CD4-positive, alpha-beta T cell treated with Interleukin-21 for 1 hour (primary cell): ENCODE data around the gene HOXD13.

Source experiments
- DNase-seq: peaks from one replicate; pipeline ENCODE4 v3.0.0-alpha.2; 2020

The HOXD13 gene

DNA sequence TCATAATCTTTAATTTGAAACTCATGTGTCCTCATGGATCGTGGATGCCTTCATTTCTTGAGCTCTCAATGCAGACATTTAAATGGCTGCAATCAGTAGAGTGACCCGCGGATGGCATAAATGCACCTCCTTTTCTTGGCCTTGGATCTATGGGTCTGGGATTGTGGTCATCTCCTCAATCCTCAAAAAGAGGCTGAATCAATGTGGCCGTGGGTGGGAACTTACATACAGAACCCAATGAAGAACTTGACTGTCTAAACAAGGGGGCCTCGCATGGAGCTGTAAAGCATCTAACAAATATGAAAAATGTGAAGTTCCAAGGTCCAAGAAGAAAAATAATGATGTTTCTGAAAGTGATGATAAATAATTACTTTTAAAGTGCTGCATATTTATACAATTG lies 2.9 kb downstream of the HOXD13 start:
- no peak for DNase-seq

- DNase-seq = no peak
These were observed 3.9 kb downstream of the HOXD13 start for GRCh38 chr2:176096243-176096985.

DNA sequence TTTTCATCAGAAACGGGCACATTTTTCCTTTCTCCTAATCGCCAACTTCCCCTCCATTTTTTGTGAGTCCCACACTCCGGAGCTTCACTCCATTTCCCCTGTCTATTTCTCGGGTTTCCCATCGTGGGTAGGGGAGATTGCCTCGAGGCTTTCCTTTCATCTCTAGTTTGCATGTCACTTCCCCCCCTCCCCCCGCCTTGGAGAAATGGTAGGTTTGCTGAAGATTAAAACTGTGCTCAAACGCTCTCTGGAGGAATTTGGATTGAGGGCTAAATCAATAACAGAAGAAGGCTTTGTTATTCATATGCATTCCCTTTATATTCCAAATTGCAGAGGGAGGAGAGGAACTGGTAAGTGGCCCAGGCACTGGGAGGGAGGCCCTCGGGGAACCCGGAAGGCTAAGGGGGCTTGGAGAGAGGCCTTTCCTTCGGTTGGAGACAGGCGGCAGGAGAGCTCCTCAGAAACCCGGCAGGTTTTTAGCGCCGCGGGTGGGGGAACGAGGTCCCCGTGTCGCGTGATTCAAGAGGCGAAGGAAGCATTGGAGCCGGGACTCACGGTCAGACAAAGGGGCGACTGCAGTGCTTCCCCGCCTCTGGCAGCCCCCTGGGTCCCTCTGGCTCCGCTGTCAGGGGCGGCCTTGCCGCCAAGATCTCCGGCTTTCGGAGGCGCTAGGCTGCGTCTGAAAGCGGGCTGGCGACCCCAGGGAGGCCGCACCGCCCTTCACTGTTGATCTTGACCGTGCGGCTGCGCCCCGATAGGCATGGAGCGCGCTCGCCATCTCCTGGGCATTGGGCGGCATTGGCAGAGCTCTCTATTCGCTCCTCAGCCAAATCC lies 4.7 kb downstream of the HOXD13 start:
- DNase-seq = peak; percentile 58

- no peak for DNase-seq
These were observed 5.4 kb downstream of the HOXD13 start for GRCh38 chr2:176097820-176098365.

- no peak for DNase-seq
These were observed 6.0 kb downstream of the HOXD13 start for GRCh38 chr2:176098366-176099158.

DNA sequence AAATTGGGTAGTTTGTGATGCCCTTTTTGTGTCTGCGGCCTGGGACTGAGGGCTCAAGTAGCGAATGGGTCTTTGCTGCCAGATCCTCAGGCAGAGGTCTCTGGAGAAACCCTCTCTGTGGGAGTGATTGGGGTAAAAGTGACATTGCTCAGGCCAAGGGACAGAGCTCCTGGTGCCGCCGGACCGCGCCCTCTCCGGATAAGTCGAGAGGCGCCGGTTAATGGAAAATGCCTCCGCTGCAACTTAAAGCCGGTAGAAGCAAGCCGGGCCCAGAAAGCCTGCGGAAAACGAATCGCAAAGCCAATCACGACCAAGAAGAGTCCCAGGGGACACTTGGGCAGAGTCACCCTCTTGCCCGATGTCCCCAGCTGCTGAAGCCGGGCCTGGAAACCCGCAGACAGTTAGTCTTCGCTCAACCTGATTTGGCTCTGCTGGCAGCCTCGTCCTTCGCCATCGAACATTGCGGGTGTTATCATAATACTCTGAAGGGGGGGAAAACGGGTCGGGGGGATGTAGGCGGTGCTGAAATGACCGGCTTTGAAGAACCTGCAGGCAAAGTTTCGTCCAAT lies 6.7 kb downstream of the HOXD13 start:
- DNase-seq = no peak

DNA sequence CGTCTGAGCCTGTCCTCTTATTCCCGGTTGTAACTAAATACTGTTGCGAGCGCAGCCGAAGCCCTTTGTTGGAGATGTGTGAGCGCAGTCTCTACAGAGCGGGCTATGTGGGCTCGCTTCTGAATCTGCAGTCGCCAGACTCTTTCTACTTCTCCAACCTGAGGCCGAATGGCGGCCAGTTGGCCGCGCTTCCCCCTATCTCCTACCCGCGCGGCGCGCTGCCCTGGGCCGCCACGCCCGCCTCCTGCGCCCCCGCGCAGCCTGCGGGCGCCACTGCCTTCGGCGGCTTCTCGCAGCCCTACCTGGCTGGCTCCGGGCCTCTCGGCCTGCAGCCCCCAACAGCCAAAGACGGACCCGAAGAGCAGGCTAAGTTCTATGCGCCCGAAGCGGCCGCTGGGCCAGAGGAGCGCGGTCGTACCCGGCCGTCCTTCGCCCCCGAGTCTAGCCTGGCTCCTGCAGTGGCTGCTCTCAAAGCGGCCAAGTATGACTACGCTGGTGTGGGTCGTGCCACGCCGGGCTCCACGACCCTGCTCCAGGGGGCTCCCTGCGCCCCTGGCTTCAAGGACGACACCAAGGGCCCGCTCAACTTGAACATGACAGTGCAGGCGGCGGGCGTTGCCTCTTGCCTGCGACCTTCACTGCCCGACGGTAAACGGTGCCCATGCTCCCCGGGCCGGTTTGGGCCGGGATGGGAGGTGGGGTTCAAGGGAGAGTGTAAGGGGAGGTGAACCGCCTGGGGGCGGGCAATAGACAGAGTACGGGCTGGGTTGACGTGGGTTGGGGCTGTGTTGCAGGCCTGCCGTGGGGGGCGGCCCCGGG lies 7.4 kb downstream of the HOXD13 start, which contains the start of gene HOXD12:
HOXD12 (plus strand) TSS at position 68 of the 819 bp plus-strand sequence; CDS start at position 75, 7 bp downstream.
- DNase-seq = no peak

DNA sequence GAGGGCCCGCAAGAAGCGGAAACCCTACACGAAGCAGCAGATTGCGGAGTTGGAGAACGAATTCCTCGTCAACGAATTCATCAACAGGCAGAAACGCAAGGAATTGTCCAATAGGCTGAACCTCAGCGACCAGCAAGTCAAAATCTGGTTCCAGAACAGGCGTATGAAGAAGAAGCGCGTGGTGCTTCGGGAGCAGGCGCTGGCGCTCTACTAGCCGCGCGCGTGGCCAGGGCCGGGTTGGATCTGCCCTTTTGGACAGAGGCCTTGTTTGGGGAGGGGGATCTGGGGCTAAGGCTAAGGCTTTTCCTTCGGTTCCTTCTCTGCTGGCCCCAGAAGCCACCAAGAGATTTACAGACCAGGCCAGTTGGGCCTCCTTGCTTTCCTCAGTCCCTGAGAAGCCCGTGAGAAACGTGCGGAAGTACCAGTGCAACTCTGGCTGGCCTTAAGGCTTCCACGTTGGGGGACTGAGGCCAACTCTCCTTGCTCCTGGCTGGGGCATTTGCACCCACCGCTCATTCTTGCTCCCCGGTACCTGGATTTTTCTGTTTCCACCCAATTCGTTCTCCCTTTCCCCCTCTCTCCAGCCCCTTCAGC lies 8.1 kb downstream of the HOXD13 start:
- no peak for DNase-seq

DNA sequence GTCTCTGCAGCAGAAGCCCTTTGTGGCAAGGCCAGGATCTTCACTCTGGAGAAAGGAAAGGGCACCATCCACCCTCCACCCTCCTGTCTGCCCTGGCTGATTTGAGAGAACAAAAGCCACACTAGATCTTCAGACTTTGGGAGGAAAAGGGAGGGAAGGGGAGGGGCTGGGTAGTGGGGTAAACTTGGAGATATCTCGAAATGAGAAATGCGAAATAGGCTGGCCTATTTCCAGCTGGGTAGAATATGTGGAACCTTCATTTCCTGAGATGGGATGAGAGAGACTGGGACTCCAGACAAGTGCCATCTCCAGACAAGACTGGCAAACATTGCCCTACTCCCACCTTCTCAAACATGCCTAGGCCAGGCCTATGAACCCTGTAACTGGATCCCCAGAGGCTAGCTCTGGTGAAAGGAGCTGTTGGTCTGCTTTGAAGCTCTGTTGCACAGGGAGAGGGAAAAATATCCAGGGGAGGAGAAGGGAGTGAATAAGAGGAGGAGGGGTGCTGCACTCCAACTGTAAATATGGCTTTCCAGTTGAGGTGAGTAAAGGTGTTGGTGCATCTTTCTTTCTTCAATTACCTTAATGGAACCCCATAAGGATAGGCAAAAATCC lies 8.8 kb downstream of the HOXD13 start:
- DNase-seq = no peak

DNA sequence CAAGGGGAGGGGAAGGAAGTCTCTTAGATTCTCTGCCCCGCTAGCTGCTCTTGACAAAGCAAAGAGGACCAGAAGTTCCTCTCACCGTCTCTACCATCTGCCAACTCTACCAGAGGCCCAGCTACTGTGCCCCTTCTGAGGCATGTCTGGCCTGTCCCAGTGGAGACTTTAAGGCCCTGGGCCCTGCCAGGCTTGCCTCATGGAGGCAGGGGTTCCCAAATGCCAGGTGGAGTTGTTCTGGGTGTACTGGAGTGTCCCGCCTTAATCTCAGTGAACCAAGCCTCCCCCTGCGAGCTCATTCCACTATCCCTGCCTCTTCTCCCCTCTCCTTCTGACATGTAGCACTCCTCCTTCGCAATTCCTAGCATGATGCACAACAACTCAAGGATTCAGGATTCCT lies 9.3 kb downstream of the HOXD13 start:
- no peak for DNase-seq

DNA sequence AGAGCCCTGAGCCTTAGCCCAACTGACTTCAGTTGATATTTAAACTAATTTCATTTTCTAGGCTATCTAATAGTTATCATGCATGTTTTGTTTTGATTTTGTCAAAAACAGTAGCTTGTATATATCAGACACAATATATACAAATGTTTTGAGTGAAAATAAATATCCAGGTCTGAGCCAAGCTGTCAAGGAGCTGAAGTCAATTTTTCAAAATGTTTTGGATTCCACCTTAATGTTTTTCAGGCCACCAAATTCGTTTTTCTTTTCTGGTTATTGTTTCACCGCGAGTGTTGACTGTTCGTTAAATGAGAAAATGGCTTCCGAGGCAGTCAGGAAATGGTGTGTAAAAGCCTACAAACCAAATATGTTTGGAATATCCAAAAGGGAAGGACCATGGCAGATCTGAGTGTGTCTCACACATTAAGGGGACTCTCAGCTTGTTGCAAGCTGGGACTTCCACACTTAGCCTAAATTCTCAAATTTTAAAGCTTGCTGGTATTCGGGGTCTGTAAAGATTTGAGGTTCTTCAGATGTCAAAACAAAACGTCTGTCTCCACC lies 9.9 kb downstream of the HOXD13 start:
- DNase-seq = no peak

DNA sequence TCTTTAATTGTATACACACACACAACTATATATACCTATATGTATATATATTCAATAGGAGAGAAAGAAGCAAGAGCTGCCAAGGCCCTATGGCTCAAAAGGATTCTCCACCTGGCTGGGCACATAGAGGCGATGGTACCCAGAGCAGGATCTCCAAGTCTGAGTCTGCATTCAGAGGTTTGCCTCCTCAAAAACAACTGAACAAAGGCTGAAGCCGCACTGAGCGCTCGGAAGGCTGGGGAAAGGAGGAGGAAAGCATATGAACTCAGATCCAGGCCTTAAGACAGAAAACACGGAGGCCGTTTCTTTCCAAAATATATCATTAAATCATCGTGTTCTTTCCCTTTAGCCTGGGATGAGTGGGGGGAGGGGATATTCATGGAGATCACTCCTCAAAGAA lies 10.7 kb downstream of the HOXD13 start:
- DNase-seq = no peak

DNA sequence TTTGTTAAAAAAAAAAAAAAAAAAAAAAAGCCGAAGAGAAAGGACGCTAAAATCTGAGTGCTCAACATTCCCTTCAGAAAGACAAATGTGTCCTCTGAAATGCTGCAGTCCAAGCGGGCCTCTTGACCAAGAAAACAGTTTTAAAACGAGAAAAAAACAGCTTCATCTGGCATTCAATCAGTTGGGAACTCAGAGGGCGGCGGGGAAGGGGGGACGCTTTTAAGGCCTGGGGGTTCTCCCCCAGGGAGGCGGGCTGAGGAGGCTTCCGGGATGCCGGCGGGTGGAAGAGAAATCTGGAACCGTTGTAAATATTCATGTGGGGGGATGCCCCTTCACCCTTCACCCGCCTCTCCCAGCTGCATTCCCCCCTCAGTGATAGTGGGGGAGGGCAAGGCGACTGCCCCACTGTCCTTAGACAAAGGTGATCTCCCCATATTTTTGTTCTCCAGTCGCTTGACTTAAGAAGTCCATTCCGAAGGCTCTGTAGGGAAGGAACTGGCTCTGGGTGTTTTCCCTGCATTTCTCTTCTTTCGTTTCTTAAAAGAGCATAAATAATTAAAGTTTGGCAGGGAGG lies 11.3 kb downstream of the HOXD13 start:
- no peak for DNase-seq

GRCh38 chr2:176104316-176105077 lies 12.0 kb downstream of the HOXD13 start:
- DNase-seq = no peak

DNA sequence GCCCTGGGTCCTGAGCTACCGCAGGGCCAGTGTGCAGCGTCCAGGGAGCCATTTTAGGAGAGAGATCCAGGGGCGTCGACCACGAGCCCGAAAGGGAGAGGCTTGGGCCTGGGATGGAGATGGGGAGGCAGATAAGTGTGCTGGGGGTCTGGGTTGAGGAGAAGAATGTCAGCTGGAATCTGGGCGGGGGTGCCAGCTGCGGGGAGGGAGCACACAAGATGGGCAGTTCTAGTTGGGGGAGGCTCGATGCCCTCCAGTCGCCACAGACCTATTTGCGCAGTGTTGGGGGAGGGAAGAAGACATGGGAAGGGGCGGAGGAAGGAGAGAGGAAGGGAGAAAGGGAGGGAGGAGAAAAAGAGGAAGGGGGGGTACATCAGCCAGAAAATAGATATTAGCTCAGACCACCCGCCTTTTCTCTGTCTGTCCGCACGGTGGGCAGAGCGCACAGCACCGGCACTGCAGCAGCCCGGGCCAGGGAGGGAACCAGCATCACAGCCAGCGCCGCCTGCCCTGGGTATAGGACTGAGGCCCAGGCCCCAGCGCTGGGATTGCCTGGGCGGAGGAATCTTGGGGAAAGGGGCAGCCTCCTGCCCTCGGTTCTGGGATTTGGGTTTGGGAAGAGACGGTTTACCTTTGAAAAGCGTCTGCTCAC lies 12.7 kb downstream of the HOXD13 start:
- no peak for DNase-seq

DNA sequence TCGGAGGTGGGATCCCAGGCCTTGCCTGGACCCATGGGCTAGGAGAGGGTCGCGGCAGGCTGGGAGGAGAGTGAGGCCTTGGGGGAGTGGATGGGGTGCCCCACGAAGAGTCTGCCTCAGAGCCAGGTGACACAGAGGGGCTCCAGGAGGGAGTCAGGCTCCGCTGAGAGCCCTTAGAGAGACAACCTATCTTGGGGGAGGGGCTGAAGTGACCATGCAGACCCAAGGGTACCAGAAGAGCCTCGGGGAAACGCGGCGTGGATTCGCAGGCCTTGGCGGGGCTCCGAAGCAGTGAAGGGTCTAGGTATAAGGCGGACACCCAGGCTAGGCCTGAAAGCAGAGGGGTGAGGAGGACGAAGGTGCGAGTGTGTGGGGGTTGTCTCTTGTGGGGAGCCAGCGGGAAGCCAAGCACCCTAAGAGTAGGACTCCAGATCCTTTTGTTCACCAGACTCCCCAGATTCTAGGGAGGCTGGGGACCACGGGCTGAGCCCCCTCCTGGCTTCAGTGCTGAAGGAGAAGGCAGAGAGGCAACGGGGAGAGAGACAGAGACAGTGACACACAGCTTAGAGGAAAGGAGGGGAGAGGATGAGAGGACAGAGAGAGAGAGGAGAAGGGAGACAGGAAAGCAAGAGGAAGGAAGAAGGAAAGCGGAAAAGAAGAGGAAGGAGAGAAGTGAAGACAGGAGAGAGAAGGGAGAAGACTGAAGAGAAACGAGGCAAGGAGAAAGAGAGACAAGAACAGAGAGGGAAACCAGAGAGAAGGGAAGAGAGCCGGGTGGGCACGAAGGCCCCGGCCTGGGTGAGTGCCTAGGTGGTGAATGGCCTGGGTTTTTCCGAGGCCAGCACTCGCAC lies 13.4 kb downstream of the HOXD13 start:
- DNase-seq = no peak

GRCh38 chr2:176106581-176107539 lies 14.3 kb downstream of the HOXD13 start, which contains the start of gene HOXD11:
TSS of gene HOXD11 (plus strand) at chr2:176107280. CDS start at chr2:176107356, 76 bp downstream.
- DNase-seq = no peak
